Astrocyte (in vitro differentiated cells and primary cell): Measurements from ENCODE around the gene AADACL2. TPM values are rescaled to one million over a fixed set of nuclear protein-coding genes. Genes with fewer than 3 reads are reported as not detected.

Source experiments
- DNase-seq: peaks from one replicate; pipeline ENCODE4 v3.0.0-alpha.2; 2010; ENCODE audit warnings: low read depth
- FAIRE-seq: peaks from 2 replicates; lab custom pipeline; 2011; peaks lifted over from hg19 to GRCh38; lab: Jason Lieb, UNC
- H2AFZ ChIP-seq: 2 replicates; pipeline ENCODE4 v1.6.0; 2012; ENCODE audit warnings: low read depth, low read length, inconsistent platforms
- H3K27ac ChIP-seq: 2 replicates; pipeline ENCODE4 v1.5.1; 2011; ENCODE audit warnings: low read depth, low read length, inconsistent platforms
- H3K27me3 ChIP-seq: 2 replicates; pipeline ENCODE4 v1.6.0; 2011; ENCODE audit warnings: low read length, inconsistent platforms; ENCODE audit not compliant: insufficient read depth
- H3K36me3 ChIP-seq: 2 replicates; pipeline ENCODE4 v1.5.1; 2011; ENCODE audit warnings: low read length, inconsistent platforms; ENCODE audit not compliant: insufficient read depth
- H3K4me1 ChIP-seq: 2 replicates; pipeline ENCODE4 v1.5.1; 2011; ENCODE audit warnings: low read length, inconsistent platforms; ENCODE audit not compliant: insufficient read depth
- H3K4me2 ChIP-seq: 2 replicates; pipeline ENCODE4 v1.6.0; 2012; ENCODE audit warnings: low read length, inconsistent platforms
- H3K4me3 ChIP-seq: 2 replicates; pipeline ENCODE4 v1.5.1; 2011; ENCODE audit warnings: low read depth, mild to moderate bottlenecking, low read length, inconsistent platforms; ENCODE audit not compliant: insufficient read depth
- H3K79me2 ChIP-seq: 2 replicates; pipeline ENCODE4 v1.6.0; 2012; ENCODE audit warnings: mild to moderate bottlenecking, low read length, inconsistent platforms; ENCODE audit not compliant: insufficient read depth
- H3K9ac ChIP-seq: 2 replicates; pipeline ENCODE4 v1.6.0; 2012; ENCODE audit warnings: mild to moderate bottlenecking, low read length, inconsistent platforms
- H3K9me3 ChIP-seq: 2 replicates; pipeline ENCODE4 v1.5.1; 2012; ENCODE audit warnings: low read depth, mild to moderate bottlenecking, low read length, inconsistent platforms; ENCODE audit not compliant: insufficient read depth
- H4K20me1 ChIP-seq: 2 replicates; pipeline ENCODE4 v1.6.0; 2012; ENCODE audit warnings: low read length, inconsistent platforms; ENCODE audit not compliant: insufficient read depth
- H3K27ac Mint-ChIP-seq: one replicate; pipeline ENCODE4 v1.8.0; 2021; ENCODE audit warnings: mild to moderate bottlenecking, mixed read lengths; ENCODE audit not compliant: unreplicated experiment
- H3K27me3 Mint-ChIP-seq: one replicate; pipeline ENCODE4 v1.8.0; 2021; ENCODE audit warnings: low read depth, mixed read lengths; ENCODE audit not compliant: unreplicated experiment
- H3K36me3 Mint-ChIP-seq: one replicate; pipeline ENCODE4 v1.8.0; 2021; ENCODE audit warnings: low read depth, mixed read lengths; ENCODE audit not compliant: unreplicated experiment
- H3K4me1 Mint-ChIP-seq: one replicate; pipeline ENCODE4 v1.8.0; 2021; ENCODE audit warnings: low read depth, mixed read lengths; ENCODE audit not compliant: unreplicated experiment
- H3K4me3 Mint-ChIP-seq: one replicate; pipeline ENCODE4 v1.8.0; 2021; ENCODE audit warnings: mild to moderate bottlenecking, moderate library complexity, mixed read lengths; ENCODE audit not compliant: unreplicated experiment
- H3K9me3 Mint-ChIP-seq: one replicate; pipeline ENCODE4 v1.8.0; 2021; ENCODE audit warnings: mild to moderate bottlenecking, mixed read lengths; ENCODE audit not compliant: unreplicated experiment
- EZH2 ChIP-seq: IDR thresholded peaks from 2 replicates; pipeline ENCODE4 v1.6.1; 2012; ENCODE audit warnings: mild to moderate bottlenecking, low read length, inconsistent platforms; ENCODE audit not compliant: insufficient read depth
- total RNA-seq: library from RNA; stranded (reverse); gene quantifications from 2 replicates; pipeline ENCODE4 v1.2.1, GENCODE V29; 2021
- TF ChIP-seq, protein P1 (sequence below): IDR thresholded peaks from 2 replicates; pipeline ENCODE4 v1.5.1; 2011; ENCODE audit warnings: low read depth, mild to moderate bottlenecking, inconsistent platforms, low read length, moderate library complexity; ENCODE audit not compliant: insufficient read depth

AADACL2 gene
- total RNA-seq, 1 donor from 2014 or later = not detected

DNA sequence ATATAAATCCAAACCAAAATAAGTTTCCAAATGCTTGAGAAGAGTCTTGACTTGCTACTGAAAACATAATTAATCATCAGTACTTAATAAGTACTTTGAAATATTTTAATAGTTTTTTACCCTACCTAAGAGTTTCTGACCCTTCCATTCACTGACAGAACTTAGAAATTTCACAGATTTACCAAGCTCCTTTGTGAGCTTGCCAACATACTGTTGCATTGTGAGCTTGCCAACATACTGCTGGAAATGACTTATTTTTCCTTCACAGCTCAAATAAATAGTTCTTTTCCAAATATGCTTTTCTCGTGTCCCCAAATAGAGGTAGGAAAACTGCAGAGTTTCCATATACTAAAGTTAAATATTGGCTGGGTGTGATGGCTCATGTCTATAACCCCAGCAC lies 70.5 kb downstream of the AADACL2 start:
- Histone ChIP-seq H2AFZ (no peak overlapping the region), H3K27me3 (no peaks in the 10 kb centered on the region), H3K9me3 (peaks cover 2% of the 10 kb centered on the region), H3K4me1 (no peaks in the 10 kb centered on the region), H3K79me2 (no peaks in the 10 kb centered on the region), H3K27ac (no peak overlapping the region), H3K4me3 (no peak overlapping the region), H4K20me1 (no peaks in the 10 kb centered on the region), H3K36me3 (no peaks in the 10 kb centered on the region), H3K9ac (no peak overlapping the region), H3K4me2 (no peak overlapping the region)
- peaks cover 1% of the 10 kb centered on the region for H3K27me3 Mint-ChIP-seq
- TF ChIP-seq, protein P1, sequence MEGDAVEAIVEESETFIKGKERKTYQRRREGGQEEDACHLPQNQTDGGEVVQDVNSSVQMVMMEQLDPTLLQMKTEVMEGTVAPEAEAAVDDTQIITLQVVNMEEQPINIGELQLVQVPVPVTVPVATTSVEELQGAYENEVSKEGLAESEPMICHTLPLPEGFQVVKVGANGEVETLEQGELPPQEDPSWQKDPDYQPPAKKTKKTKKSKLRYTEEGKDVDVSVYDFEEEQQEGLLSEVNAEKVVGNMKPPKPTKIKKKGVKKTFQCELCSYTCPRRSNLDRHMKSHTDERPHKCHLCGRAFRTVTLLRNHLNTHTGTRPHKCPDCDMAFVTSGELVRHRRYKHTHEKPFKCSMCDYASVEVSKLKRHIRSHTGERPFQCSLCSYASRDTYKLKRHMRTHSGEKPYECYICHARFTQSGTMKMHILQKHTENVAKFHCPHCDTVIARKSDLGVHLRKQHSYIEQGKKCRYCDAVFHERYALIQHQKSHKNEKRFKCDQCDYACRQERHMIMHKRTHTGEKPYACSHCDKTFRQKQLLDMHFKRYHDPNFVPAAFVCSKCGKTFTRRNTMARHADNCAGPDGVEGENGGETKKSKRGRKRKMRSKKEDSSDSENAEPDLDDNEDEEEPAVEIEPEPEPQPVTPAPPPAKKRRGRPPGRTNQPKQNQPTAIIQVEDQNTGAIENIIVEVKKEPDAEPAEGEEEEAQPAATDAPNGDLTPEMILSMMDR = no peak
- peaks cover 19% of the 10 kb centered on the region for H3K9me3 Mint-ChIP-seq
- FAIRE-seq (no peak), DNase-seq (peak; percentile 11)
- no peaks in the 10 kb centered on the region for H3K36me3 Mint-ChIP-seq
- no peak overlapping the region for H3K4me3 Mint-ChIP-seq
- H3K27ac Mint-ChIP-seq = no peak overlapping the region
- H3K4me1 Mint-ChIP-seq = peaks cover 9% of the 10 kb centered on the region

- Histone ChIP-seq H3K4me2 (no peak overlapping the region), H3K27me3 (no peaks in the 10 kb centered on the region), H3K4me1 (no peaks in the 10 kb centered on the region), H3K9me3 (peaks cover 6% of the 10 kb centered on the region), H3K4me3 (no peak overlapping the region), H3K9ac (no peak overlapping the region), H3K27ac (no peak overlapping the region), H3K36me3 (no peaks in the 10 kb centered on the region), H2AFZ (no peak overlapping the region), H3K79me2 (no peaks in the 10 kb centered on the region), H4K20me1 (no peaks in the 10 kb centered on the region)
- Mint-ChIP-seq H3K9me3 (peaks cover 19% of the 10 kb centered on the region), H3K27me3 (peaks cover 1% of the 10 kb centered on the region), H3K4me1 (no peaks in the 10 kb centered on the region), H3K4me3 (no peak overlapping the region), H3K27ac (no peak overlapping the region), H3K36me3 (no peaks in the 10 kb centered on the region)
- TF ChIP-seq, protein P1 = no peak
- no peak for TF ChIP-seq EZH2
- FAIRE-seq = no peak
- no peak for DNase-seq
Observed at GRCh38 chr3:151806838-151807237, 73.1 kb downstream of the AADACL2 start.

Other genes with a start within 250 kb of the AADACL2 start
- not detected in 2 replicates for gene AADAC, start 80.2 kb downstream of the AADACL2 start, total RNA-seq
- 0.17 TPM in 1 of 2 replicates, not detected in the other for gene SUCNR1, start 139.7 kb downstream of the AADACL2 start, total RNA-seq